WI38 (cell line): ENCODE data around the gene PRR35.

Experiments
- H3K4me3 ChIP-seq: 2 replicates; pipeline ENCODE4 v1.5.1; 2011; ENCODE audit warnings: low read depth, mild to moderate bottlenecking, control low read depth, low read length
- CTCF ChIP-seq: IDR thresholded peaks from 2 replicates; pipeline ENCODE4 v1.5.1; 2012; ENCODE audit warnings: low read depth, mild to moderate bottlenecking, control low read depth, low read length

PRR35 gene

GRCh38 chr16:544517-544916, 15.7 kb upstream of the PRR35 start:
- H3K4me3 ChIP-seq = no peak overlapping the region
- TF ChIP-seq CTCF = no peak

DNA sequence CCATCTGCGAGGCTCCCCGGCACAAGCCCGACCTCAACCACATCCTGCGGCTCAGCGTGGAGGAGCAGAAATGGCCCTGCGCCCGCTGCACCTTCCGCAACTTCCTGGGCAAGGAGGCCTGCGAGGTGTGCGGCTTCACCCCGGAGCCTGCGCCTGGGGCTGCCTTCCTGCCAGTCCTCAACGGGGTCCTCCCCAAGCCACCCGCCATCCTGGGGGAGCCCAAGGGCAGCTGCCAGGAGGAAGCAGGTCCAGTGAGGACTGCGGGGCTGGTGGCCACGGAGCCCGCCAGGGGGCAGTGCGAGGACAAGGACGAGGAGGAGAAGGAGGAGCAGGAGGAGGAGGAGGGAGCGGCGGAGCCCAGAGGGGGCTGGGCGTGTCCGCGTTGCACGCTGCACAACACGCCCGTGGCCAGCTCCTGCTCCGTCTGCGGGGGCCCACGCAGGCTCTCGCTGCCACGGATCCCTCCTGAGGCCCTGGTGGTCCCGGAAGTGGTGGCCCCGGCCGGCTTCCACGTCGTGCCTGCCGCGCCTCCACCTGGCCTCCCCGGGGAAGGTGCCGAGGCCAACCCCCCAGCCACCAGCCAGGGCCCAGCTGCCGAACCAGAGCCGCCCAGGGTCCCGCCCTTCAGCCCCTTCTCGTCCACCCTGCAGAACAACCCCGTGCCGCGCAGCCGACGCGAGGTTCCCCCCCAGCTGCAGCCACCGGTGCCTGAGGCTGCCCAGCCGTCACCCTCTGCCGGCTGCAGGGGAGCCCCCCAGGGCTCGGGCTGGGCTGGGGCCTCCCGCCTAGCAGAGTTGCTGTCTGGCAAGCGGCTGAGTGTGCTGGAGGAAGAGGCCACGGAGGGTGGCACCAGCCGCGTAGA, 13.1 kb upstream of the PRR35 start:
- H3K4me3 ChIP-seq = no peak overlapping the region

GRCh38 chr16:548586-548985, 11.6 kb upstream of the PRR35 start:
- H3K4me3 ChIP-seq = no peak overlapping the region
- no peak for TF ChIP-seq CTCF

More for the DNA sequence above, 13.1 kb upstream of the PRR35 start:
- TF ChIP-seq CTCF = no peak

GRCh38 chr16:549544-550263, 10.5 kb upstream of the PRR35 start:
- TF ChIP-seq CTCF = no peak

DNA sequence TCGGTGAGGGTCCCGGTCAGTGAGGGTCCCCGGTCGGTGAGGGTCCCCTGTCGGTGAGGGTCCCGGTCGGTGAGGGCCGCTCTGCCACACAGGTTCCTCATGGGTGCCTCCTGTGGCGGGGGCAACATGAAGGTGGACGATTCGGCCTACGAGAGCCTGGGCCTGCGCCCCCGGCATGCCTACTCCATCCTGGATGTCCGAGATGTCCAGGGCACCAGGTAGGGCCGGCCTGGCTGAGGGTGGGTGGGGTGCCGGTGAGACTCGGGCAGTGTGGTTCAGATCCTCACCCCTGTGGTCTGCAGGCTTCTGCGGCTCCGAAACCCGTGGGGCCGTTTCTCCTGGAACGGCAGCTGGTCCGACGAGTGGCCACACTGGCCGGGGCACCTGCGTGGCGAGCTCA, 9.0 kb upstream of the PRR35 start:
- TF ChIP-seq CTCF = no peak
- H3K4me3 ChIP-seq = no peak overlapping the region

More at GRCh38 chr16:549544-550263, 10.5 kb upstream of the PRR35 start:
- no peak overlapping the region for H3K4me3 ChIP-seq

DNA sequence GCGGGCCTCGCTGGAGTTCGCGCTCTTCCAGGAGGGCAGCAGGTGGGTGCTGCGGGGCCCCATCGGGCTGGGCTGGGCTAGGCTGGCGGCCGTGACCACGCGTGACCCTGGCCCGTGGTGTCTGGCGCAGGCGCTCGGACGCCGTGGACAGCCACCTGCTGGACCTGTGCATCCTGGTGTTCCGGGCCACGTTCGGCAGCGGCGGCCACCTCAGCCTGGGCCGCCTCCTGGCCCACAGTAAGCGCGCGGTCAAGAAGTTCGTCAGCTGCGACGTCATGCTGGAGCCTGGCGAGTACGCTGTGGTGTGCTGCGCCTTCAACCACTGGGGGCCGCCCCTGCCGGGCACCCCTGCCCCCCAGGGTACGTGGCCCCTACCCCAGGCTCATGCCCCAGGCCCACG, 8.0 kb upstream of the PRR35 start:
- no peak for TF ChIP-seq CTCF

More for the DNA sequence above, 8.0 kb upstream of the PRR35 start:
- H3K4me3 ChIP-seq = no peak overlapping the region
